Immature natural killer cell (primary cell): ENCODE measurements around the gene ZNF248. TPM values are rescaled to one million over a fixed set of nuclear protein-coding genes. Genes with fewer than 3 reads are reported as not detected.

Source experiments
- polyA plus RNA-seq, 3 donors: library from polyadenylated mRNA; unstranded; fragments of 300-500 nt; fragmentation: Illumina TruSeq; gene quantifications; one replicate each; pipeline ENCODE4 v1.2.3, GENCODE V29; 2021

The ZNF248 gene
- polyA plus RNA-seq, 3 donors from 2014 or later = 0.53 to 4.4 (median 2.7) TPM

Other genes with a start within 250 kb of the ZNF248 start
- 1 to 10 TPM; 3.9 to 5.7 (median 5.1) TPM for gene ZNF25, start 119.0 kb upstream of the ZNF248 start, polyA plus RNA-seq
- 10 to 100 TPM; 11.9 to 19.9 (median 12.6) TPM for gene ZNF33A, start 153.1 kb upstream of the ZNF248 start, polyA plus RNA-seq
- 1 to 10 TPM in 2 of 3 donors, under 1 TPM in 1; 0.77 to 5.1 (median 1.8) TPM for gene ZNF37A, start 236.7 kb upstream of the ZNF248 start, polyA plus RNA-seq